ENCODE results near the gene PCK2. TPM values are rescaled to one million over a fixed set of nuclear protein-coding genes. Genes with fewer than 3 reads are reported as not detected.

PCK2 gene
- total and polyA plus RNA-seq, 2 donors (not counting 3 experiments of a cell fraction or from before 2014, with no cell fraction given), result 23.5 to 24.5 TPM

DNA sequence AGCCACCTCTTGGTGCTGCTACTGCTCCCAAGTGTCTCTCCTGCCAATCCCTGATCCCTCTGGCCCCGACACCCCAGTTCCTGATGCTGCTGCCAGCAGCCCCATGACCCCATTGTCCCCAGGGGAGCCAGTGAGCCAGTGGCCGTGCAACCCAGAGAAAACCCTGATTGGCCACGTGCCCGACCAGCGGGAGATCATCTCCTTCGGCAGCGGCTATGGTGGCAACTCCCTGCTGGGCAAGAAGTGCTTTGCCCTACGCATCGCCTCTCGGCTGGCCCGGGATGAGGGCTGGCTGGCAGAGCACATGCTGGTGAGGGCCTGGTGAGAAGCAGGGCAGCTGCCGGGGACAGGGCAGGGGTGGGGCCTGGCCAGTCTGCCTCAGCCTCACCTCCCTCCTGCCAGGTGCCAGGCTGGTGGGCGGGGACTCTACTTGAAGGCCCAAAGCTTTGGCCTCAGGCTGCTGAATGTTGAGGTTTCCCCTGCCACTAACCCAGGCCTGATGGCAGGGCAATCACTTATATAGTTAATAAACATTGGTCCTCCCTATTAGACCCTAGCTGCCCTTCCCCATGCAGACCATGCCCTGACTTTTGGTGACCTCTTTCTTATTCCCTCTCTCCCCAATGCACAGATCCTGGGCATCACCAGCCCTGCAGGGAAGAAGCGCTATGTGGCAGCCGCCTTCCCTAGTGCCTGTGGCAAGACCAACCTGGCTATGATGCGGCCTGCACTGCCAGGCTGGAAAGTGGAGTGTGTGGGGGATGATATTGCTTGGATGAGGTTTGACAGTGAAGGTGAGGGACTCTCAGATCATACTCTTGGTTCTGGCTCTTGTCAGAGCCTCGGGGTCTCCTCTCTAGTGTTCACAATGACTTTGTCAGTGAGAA, 5.1 kb downstream of the PCK2 start:
- intact Hi-C loops (cut with micrococcal nuclease), result no loop called here
- Histone ChIP-seq H3K9ac (replicated peaks; ENCODE audit: extremely low read depth, insufficient read depth, low read length) (no peak overlapping the region), H3K9me1 (replicated peaks; ENCODE audit: control insufficient read depth, extremely low read depth, insufficient read depth, low read length) (no peaks in the 10 kb centered on the region), H3K27me3 (ENCODE audit: control insufficient read depth in 2 of 2, insufficient read depth in 2 of 2, low read length in 2 of 2) (no peaks in the 10 kb centered on the region), H3K9me3 (replicated peaks; ENCODE audit: control insufficient read depth, insufficient read depth, low read length) (no peaks in the 10 kb centered on the region), H2AFZ (ENCODE audit: low read depth, low read length) (no peak overlapping the region), H3K4me1 (ENCODE audit: control insufficient read depth, extremely low read depth, insufficient read depth, low read length) (peaks cover 9% of the 10 kb centered on the region), H3K4me3 (replicated peaks in 1 of 3; ENCODE audit: insufficient read depth in 1 of 3, low read depth in 1 of 3, low read length in 3 of 3) (no peak overlapping the region), H3K27ac (ENCODE audit: insufficient read depth, low read depth, low read length) (no peak overlapping the region), H3K36me3 (ENCODE audit: control insufficient read depth in 2 of 2, extremely low read depth in 1 of 2, insufficient read depth in 2 of 2, low read length in 2 of 2) (peaks cover 0 to 2% of the 10 kb centered on the region in 2 experiments), H4K20me1 (replicated peaks; ENCODE audit: control insufficient read depth, extremely low read depth, insufficient read depth, low read length) (no peaks in the 10 kb centered on the region), H3K79me2 (ENCODE audit: control insufficient read depth, insufficient read depth, low read length) (peaks cover 4% of the 10 kb centered on the region), H3K4me2 (ENCODE audit: insufficient read depth, low read length) (no peak overlapping the region)
- ChIA-PET POLR2A (no interaction called here), CTCF (interaction anchor here (9.6 to 11.7 kb wide), 2 partner anchors 10 to 43 kb away, joined by 126 to 420 read pairs; no protein-coding TSS in a partner anchor)
- TF ChIP-seq, protein P1, sequence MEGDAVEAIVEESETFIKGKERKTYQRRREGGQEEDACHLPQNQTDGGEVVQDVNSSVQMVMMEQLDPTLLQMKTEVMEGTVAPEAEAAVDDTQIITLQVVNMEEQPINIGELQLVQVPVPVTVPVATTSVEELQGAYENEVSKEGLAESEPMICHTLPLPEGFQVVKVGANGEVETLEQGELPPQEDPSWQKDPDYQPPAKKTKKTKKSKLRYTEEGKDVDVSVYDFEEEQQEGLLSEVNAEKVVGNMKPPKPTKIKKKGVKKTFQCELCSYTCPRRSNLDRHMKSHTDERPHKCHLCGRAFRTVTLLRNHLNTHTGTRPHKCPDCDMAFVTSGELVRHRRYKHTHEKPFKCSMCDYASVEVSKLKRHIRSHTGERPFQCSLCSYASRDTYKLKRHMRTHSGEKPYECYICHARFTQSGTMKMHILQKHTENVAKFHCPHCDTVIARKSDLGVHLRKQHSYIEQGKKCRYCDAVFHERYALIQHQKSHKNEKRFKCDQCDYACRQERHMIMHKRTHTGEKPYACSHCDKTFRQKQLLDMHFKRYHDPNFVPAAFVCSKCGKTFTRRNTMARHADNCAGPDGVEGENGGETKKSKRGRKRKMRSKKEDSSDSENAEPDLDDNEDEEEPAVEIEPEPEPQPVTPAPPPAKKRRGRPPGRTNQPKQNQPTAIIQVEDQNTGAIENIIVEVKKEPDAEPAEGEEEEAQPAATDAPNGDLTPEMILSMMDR (IDR thresholded peaks at IDR 0.05; ENCODE audit: extremely low read depth in 1 of 2, insufficient read depth in 1 of 2, low read depth in 1 of 2, low read length in 2 of 2), result no peak
- no peak for TF ChIP-seq GATA2 (IDR thresholded peaks at IDR 0.05; ENCODE audit: insufficient read depth, insufficient read length, low read depth, low read length)
- FAIRE-seq (no peak), DNase-seq (ENCODE audit: low read depth, low spot score) (no peak)
- BruUV-seq (replicated peaks), result no TSS peak
- dilution Hi-C loops (cut with MboI; ENCODE audit: extremely low pct_ligation_motif_present, low sequenced_read_pairs), result no loop called here
